Measurements from ENCODE around the gene DDIT3.
A peak's percentile ranks its signal among the peaks of the same experiment; 100 is the strongest.

DNA sequence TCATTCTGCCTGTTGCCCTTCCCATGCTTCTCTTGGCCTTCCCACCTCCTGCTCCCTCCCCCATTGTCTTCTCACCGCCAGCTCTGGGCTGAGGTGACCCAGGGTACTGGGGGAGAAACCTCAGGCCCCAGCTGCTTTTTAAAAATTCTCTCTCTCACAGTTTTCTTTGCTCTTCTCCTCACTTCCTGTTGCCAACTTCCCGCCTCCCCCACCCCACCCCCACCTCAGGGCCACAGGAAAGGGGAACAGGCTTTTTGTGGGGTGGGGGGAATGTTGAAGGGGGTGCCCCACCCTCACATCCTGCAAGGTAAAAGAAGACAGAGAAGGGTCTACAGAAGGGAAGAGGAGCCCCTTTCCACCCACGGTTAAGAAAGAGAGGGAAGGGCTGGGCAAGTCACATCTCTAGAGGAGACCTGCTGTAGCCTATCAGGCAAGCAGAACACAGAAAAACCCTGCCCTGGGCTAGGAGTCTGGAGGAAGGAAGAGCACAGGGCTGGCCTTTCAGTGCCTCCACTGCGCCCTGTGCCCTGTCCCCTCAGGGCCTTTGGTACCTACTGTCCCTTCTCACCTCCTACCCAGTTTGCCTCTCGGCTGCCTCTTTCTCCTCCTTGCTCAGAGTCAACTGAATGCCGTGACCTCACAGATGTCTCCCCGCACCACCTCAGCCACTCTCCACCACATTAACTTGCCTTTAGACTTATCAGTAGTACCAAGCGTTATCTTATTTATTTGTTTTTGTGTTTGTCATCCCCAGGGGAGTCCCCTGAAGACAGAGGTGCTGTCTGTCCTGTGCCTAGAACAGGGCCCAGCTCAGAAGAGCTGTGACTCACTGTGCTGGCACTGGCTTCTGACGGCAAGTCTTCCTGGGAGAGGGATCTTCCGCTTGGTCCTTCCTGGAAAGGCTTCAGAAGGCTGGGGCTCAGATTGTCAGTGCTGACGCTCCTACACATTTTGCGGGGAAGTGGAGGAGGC lies 42.3 kb downstream of the DDIT3 start:
- TF ChIP-seq POLR2A (IDR thresholded peaks at IDR 0.05) = peak in 1 of 4 donors; percentile 29
- TF ChIP-seq, protein P1, sequence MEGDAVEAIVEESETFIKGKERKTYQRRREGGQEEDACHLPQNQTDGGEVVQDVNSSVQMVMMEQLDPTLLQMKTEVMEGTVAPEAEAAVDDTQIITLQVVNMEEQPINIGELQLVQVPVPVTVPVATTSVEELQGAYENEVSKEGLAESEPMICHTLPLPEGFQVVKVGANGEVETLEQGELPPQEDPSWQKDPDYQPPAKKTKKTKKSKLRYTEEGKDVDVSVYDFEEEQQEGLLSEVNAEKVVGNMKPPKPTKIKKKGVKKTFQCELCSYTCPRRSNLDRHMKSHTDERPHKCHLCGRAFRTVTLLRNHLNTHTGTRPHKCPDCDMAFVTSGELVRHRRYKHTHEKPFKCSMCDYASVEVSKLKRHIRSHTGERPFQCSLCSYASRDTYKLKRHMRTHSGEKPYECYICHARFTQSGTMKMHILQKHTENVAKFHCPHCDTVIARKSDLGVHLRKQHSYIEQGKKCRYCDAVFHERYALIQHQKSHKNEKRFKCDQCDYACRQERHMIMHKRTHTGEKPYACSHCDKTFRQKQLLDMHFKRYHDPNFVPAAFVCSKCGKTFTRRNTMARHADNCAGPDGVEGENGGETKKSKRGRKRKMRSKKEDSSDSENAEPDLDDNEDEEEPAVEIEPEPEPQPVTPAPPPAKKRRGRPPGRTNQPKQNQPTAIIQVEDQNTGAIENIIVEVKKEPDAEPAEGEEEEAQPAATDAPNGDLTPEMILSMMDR (IDR thresholded peaks at IDR 0.05) = no peak
